ENCODE data around the gene CCDC200. TPM values are rescaled to one million over a fixed set of nuclear protein-coding genes. Genes with fewer than 3 reads are reported as not detected.

CCDC200 gene
- total and polyA plus RNA-seq, 2 of the 13 experiments (the other 11 are each of a cell fraction or from before 2014, with no cell fraction given): not detected

GRCh38 chr17:43216369-43216761 lies 12.1 kb downstream of the CCDC200 start (continued):
- TF ChIP-seq PAF1 (CRISPR knock-in tag; IDR thresholded peaks at IDR 0.05) (0 out of 2 replicates have a peak, but pooled peaks have one; percentile 70), ATF1 (CRISPR knock-in tag; IDR thresholded peaks at IDR 0.05) (no peak), MZF1 (CRISPR knock-in tag; IDR thresholded peaks at IDR 0.05; ENCODE audit: borderline replicate concordance) (no peak), ZNF598 (CRISPR knock-in tag; IDR thresholded peaks at IDR 0.05; ENCODE audit: borderline replicate concordance) (peak; percentile 76; the same call in 1 of the 2 replicates), NFIC (IDR thresholded peaks at IDR 0.05; ENCODE audit: low read length) (no peak), AGO2 (optimal IDR thresholded peaks at IDR 0.05; ENCODE audit: low read depth, low read length) (no peak), MTERF4 (CRISPR knock-in tag; IDR thresholded peaks at IDR 0.05) (0 out of 2 replicates have a peak, but pooled peaks have one; percentile 4), CHCHD3 (CRISPR knock-in tag; IDR thresholded peaks at IDR 0.05) (peak; percentile 91; the same call in 1 of the 2 replicates), CHD2 (IDR thresholded peaks at IDR 0.05; ENCODE audit: low read depth, low read length) (no peak), BHLHE40 (IDR thresholded peaks at IDR 0.05; ENCODE audit: low read length) (no peak), SMYD3 (CRISPR knock-in tag; IDR thresholded peaks at IDR 0.05) (no peak), ZNF138 (CRISPR knock-in tag; IDR thresholded peaks at IDR 0.05; ENCODE audit: low read depth) (no peak), HOXA3 (CRISPR knock-in tag; IDR thresholded peaks at IDR 0.05) (no peak), ZBTB3 (CRISPR knock-in tag; IDR thresholded peaks at IDR 0.05; ENCODE audit: borderline replicate concordance, low read depth) (no peak), GZF1 (CRISPR knock-in tag; IDR thresholded peaks at IDR 0.05) (no peak), ZNF737 (CRISPR knock-in tag; IDR thresholded peaks at IDR 0.05; ENCODE audit: borderline replicate concordance) (no peak; the same call in 1 of the 2 replicates), FOXK1 (CRISPR knock-in tag; IDR thresholded peaks at IDR 0.05; ENCODE audit: borderline replicate concordance, low read depth) (no peak), ZFYVE20 (CRISPR knock-in tag; IDR thresholded peaks at IDR 0.05; ENCODE audit: borderline replicate concordance, low read depth) (no peak), TEAD2 (CRISPR knock-in tag; IDR thresholded peaks at IDR 0.05) (no peak), ARNTL (CRISPR knock-in tag; IDR thresholded peaks at IDR 0.05) (no peak), EED (CRISPR knock-in tag; IDR thresholded peaks at IDR 0.05) (0 out of 2 replicates have a peak, but pooled peaks have one; percentile 1), SMARCC2 (IDR thresholded peaks at IDR 0.05) (no peak; the same call in 1 of the 2 replicates)
- TF ChIP-seq, protein P1, sequence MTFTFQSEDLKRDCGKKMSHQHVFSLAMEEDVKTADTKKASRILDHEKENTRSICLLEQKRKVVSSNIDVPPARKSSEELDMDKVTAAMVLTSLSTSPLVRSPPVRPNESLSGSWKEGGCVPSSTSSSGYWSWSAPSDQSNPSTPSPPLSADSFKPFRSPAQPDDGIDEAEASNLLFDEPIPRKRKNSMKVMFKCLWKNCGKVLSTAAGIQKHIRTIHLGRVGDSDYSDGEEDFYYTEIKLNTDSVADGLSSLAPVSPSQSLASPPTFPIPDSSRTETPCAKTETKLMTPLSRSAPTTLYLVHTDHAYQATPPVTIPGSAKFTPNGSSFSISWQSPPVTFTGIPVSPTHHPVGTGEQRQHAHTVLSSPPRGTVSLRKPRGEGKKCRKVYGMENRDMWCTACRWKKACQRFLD (CRISPR knock-in tag; IDR thresholded peaks at IDR 0.05; ENCODE audit: borderline replicate concordance): no peak
- TF ChIP-seq, protein P2, sequence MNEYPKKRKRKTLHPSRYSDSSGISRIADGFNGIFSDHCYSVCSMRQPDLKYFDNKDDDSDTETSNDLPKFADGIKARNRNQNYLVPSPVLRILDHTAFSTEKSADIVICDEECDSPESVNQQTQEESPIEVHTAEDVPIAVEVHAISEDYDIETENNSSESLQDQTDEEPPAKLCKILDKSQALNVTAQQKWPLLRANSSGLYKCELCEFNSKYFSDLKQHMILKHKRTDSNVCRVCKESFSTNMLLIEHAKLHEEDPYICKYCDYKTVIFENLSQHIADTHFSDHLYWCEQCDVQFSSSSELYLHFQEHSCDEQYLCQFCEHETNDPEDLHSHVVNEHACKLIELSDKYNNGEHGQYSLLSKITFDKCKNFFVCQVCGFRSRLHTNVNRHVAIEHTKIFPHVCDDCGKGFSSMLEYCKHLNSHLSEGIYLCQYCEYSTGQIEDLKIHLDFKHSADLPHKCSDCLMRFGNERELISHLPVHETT (CRISPR knock-in tag; conservative IDR thresholded peaks at IDR 0.05): no peak
- TF ChIP-seq, protein P3, sequence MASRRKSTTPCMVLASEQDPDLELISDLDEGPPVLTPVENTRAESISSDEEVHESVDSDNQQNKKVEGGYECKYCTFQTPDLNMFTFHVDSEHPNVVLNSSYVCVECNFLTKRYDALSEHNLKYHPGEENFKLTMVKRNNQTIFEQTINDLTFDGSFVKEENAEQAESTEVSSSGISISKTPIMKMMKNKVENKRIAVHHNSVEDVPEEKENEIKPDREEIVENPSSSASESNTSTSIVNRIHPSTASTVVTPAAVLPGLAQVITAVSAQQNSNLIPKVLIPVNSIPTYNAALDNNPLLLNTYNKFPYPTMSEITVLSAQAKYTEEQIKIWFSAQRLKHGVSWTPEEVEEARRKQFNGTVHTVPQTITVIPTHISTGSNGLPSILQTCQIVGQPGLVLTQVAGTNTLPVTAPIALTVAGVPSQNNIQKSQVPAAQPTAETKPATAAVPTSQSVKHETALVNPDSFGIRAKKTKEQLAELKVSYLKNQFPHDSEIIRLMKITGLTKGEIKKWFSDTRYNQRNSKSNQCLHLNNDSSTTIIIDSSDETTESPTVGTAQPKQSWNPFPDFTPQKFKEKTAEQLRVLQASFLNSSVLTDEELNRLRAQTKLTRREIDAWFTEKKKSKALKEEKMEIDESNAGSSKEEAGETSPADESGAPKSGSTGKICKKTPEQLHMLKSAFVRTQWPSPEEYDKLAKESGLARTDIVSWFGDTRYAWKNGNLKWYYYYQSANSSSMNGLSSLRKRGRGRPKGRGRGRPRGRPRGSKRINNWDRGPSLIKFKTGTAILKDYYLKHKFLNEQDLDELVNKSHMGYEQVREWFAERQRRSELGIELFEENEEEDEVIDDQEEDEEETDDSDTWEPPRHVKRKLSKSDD (CRISPR knock-in tag; IDR thresholded peaks at IDR 0.05; ENCODE audit: low read depth): no peak

Data from HepG2 (cell line).